ENCODE measurements around the gene M1AP.

The M1AP gene

GRCh38 chr2:74548900-74549826 lies 99.0 kb downstream of the M1AP start:
- DNase-seq (ENCODE audit: low spot score) = peak; percentile 75

- peak; percentile 42 for DNase-seq (ENCODE audit: low spot score)
Observed at GRCh38 chr2:74548285-74548899, 99.7 kb downstream of the M1AP start.

DNA sequence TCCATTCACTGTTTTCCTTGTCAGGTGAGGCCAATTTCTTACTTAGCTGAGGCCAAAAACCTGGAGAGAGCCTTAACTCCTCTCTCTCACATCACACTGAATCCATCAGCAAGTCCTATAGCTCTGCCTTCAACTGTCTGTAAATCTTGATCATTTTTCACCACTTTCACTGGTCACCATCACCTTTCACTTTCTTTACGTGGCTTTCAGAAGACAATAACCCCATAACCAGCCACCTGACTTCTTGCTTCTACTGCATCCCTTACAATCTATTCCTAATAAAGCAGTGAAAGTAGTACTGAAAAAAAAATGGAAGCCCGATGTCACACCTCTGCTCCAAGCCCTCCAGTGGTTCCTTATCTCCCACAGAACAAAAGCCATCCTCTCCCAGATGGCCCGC lies 102.1 kb downstream of the M1AP start:
- no peak for DNase-seq (ENCODE audit: low spot score)

- DNase-seq (ENCODE audit: low spot score) = no peak
Observed at GRCh38 chr2:74544634-74545033, 103.5 kb downstream of the M1AP start.

GRCh38 chr2:74542978-74543377 lies 105.2 kb downstream of the M1AP start:
- DNase-seq (ENCODE audit: low spot score) = no peak

- DNase-seq (ENCODE audit: low spot score) = no peak
Observed at GRCh38 chr2:74540291-74540690, 107.8 kb downstream of the M1AP start.

GRCh38 chr2:74538881-74539339 lies 109.2 kb downstream of the M1AP start:
- DNase-seq (ENCODE audit: low spot score) = no peak

DNA sequence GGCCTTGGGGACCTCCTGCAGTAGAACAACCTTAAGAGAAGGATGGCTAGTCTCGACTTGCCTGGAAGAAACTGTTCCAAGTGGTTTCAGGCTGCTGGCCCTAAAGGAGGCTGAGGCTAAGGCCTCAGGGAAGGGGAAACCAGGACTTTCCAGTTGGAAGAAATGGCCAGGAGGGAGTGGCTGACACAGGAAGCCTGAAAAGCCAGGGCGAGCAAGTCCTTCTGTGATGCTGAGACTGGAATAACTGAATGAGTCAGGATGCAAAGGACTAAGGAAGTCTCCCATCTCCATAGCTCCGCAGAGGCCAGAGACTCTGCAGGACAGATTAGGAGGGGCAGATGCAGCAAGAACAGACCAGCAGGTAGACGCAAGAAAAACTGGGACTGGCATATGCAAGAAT lies 111.0 kb downstream of the M1AP start:
- DNase-seq (ENCODE audit: low spot score) = no peak

DNA sequence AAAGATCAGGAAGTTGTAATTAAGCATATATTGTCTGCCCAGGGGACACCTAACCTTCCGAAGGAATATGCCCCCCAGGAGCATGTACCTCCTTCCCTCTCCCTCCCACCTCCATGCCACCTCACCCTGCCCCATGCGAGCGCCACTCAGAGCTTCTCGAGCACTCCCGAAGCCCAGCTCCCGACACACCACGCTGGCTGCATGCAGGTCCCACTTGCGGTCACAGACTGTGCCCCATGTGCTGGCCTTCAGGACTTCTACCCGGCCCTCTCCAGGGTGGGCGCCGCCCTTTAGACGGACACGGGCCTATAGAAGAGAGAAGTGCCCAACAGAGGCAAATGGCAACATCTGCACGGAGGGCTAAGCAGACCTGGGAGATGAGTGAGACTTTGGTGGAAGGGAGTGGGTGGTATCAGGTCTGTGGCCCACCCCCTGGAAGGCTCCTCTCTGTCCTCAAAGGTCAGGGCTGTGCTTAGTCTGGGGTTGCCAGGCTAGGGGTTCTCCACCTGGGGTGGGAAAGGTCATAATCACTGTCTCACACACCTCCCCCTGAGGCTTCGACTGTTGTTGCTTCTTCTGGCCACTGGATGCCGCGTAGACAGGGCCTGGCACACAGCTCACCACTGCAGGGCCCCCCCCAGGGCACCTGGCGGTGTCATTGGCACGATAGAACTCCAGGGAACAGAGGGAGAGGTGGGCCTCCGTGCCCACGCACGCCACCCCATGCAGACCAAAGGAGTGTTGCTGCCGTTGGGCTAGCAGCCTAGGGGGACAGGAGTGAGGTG lies 111.8 kb downstream of the M1AP start:
- no peak for DNase-seq (ENCODE audit: low spot score)

DNA sequence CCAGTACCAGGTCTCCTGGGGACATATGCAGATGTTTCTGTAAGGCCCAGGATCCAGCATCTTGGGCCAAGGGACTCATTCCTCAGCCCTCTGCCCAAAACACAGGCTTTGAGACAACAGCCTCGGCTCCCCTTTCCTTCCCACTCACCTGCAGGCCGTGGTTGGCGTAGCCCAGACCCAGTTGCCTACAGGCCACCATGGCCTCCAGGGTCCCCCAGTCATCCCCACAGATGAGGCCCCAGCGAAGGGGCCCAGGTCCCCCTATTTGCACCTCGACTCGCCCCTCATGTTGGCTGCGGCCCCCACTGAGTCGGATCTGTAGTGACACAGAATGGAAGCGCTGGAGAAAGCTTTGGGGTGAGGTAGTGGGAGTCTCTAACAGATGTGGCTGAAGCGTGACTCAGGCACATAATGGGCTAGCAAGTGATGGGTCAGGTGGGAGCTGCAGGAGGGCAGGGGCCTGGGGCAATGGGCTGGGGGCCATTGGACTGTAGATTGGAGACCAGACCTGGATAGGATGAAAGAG lies 112.6 kb downstream of the M1AP start:
- DNase-seq (ENCODE audit: low spot score) = no peak

GRCh38 chr2:74534411-74534810 lies 113.7 kb downstream of the M1AP start:
- DNase-seq (ENCODE audit: low spot score) = no peak

- no peak for DNase-seq (ENCODE audit: low spot score)
Observed at GRCh38 chr2:74533464-74533863, 114.7 kb downstream of the M1AP start.

- DNase-seq (ENCODE audit: low spot score) = no peak
Observed at GRCh38 chr2:74532222-74532621, 115.9 kb downstream of the M1AP start.

GRCh38 chr2:74531666-74532065 lies 116.5 kb downstream of the M1AP start:
- no peak for DNase-seq (ENCODE audit: low spot score)

GRCh38 chr2:74530239-74531187 lies 117.6 kb downstream of the M1AP start:
- no peak for DNase-seq (ENCODE audit: low spot score)

DNA sequence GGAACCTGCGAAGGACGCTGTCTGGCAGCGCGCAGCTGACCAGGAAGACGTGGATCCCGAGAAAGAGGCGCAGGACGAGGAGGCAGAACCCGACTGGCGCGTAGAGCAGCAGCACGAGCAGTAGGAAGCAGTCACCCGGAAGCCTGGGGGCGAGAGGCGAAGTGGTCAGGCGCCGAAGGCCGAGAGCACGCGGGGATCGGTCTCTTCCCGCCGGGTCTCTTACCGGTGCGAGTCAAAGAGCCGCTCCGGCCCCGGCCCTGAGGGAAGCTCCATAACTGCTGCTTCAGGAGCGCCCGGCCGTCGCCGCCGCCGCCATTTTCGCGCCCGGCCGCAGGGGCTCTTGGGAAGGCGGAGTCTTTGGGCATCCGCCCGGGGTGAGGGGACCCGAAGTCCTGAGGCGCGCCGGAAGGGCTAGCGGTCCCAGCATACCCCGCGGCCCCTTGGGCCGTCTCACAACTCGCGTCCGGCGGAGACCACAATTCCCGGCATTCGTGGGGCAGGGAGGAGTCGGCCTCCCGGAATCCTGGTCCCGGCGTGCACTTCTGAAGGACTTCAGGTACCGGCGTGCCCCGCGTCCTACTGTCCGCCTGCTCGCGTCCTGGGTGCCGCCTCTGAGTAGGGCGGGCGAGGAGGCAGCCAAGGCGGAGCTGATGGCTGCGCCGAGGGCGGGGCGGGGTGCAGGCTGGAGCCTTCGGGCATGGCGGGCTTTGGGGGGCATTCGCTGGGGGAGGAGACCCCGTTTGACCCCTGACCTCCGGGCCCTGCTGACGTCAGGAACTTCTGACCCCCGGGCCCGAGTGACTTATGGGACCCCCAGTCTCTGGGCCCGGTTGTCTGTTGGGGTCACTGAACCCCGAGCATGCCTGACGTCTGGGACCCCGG lies 118.5 kb downstream of the M1AP start, which contains the start of the genes AUP1 and HTRA2:
Gene AUP1 (minus strand): TSS at position 350 of the 882 bp plus-strand sequence. CDS start 77 bp downstream, at position 273.
Gene HTRA2 (plus strand): TSS at position 577 of the 882 bp plus-strand sequence. CDS start 74 bp downstream, at position 651.
- peak; percentile 99 for DNase-seq (ENCODE audit: low spot score)

DNA sequence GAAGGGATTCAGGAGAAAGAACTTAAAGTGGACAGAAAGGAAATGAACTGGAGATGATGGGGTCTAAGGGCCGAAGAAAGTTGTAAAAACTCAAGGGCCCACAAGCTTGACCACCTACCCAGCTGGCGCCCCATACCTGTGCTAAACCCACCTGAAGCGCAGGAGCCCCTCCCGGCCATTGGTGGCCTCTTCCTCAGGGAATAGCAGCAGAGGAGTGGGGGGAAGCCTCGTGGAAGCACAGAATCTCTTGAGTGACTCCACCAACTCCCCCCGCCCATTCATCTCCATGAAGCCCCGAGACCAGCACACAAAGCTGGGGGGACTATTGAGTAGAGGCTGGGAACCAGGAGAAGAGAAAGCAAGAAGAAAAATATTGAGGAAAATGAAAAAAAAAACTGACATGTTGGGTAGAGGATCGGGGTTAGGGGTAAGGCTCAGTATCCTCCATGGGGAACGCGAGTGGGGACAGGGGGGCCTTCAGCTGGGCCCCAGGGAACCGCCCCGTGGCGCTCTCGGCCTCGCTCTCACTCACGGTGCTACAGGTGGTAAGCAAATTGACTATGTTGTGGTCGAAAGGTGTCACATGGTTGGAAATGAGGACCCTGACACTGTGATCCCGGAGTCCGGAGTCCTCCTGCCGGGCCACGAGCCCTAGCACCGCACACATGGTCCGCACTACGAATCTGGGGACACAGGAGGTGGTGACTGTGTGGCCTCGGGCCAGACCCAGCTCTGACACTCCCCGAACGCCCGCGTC lies 119.4 kb downstream of the M1AP start:
- DNase-seq (ENCODE audit: low spot score) = no peak

DNA sequence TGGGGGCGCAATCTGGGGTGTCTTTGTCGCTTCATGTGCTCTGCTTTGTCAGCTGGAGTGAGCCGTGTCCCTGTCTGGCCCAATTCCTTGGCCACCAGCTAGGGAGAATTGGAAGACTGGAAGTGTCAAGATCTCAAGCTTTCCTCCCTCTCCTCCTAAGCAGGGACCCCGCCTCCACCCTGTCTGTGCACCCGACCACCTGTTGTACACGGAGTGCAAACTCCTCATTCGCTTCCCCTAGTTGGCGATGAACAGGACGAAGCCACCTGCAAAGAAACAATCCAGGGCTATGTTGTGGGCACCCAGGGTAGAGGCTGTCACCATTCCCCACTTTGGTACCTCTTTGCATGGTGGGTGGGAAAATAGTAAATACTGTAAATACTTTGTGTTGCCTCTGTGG lies 120.4 kb downstream of the M1AP start:
- no peak for DNase-seq (ENCODE audit: low spot score)

DNA sequence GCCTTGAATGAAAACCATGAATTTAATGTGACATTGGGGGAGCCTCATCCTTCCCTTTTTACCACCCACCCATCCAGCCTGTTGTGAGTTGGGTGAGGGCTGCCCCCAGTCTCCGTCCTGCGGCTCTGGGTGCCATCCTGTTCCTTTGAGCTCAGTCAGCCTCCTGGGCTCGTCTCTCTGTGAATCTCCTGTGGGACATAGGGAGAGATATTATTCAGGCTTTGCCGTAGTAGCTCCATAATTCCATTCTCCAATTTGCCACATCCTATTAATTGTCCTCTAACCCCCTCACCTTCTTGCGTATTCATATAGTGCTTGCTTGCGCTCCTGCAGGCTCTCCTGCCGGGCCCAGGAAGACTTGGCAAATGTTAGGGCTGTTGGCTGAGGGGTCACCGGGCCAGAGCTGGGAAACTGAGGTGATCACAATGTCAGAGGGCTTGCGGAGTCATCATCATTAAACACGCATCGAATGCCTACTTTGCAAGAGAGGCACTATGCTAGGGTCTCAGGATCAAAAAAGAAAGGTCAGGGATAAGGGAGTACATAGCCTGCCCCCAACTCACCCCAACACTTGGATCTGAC lies 121.4 kb downstream of the M1AP start:
- no peak for DNase-seq (ENCODE audit: low spot score)
